ENCODE results near the gene HLA-DOA.

HLA-DOA gene

GRCh38 chr6:33000055-33000454, 9.3 kb downstream of the HLA-DOA start:
- TF ChIP-seq GATA2 (IDR thresholded peaks at IDR 0.05; ENCODE audit: low read depth, low read length), result no peak
- TF ChIP-seq GATA3 (IDR thresholded peaks at IDR 0.05; ENCODE audit: low read depth, low read length), result no peak

GRCh38 chr6:32995448-32995847, 13.9 kb downstream of the HLA-DOA start:
- TF ChIP-seq GATA3 (IDR thresholded peaks at IDR 0.05; ENCODE audit: low read depth, low read length), result no peak
- TF ChIP-seq GATA2 (IDR thresholded peaks at IDR 0.05; ENCODE audit: low read depth, low read length), result no peak

DNA sequence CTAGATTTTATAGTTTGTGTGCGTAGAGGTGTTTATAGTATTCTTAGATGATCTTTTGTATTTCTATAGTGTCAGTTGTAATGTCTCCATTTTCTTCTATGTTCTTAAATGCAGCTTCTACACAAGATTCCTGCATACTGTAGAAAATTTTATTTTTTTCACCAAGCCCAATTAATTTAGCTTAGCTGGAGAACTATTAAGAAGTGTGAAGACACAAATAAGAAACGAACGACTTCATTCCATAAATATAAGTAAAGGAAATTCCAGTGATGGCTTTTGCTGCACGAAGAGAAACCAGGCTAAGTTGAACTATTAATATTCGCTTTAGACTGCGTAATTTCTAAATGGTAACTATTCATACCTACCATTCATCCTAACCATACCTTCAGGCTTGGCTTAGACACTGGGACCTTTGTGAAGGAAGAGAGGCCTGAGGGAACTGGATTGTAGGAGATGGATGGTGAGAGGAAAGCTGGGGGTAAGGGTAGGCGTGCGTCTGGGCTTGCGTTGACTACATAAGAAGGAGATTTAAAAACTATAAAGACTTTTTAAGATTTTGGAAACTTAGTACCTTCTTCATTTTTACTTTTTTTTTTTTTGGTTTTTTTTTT, 15.9 kb downstream of the HLA-DOA start:
- TF ChIP-seq GATA3 (IDR thresholded peaks at IDR 0.05; ENCODE audit: low read depth, low read length), result no peak
- no peak for TF ChIP-seq GATA2 (IDR thresholded peaks at IDR 0.05; ENCODE audit: low read depth, low read length)

DNA sequence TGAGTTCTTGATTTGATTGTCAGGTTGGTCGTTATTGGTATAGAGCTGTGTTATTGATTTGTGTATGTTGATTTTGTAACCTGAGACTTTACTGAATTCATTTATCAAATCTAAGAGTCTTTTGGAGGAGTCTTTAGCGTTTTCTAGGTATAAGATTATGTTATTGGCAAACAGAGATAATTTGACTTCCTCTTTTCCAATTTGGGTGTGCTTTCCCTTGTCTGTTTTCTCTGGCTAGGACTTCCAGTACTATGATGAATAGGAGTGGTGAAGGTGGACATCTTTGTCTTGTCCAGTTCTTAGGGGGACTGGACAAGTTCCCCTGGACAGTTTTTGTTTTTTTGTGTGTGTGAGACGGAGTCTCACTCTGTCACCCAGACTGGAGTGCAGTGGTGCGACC, 17.4 kb downstream of the HLA-DOA start:
- TF ChIP-seq GATA2 (IDR thresholded peaks at IDR 0.05; ENCODE audit: low read depth, low read length) (no peak), GATA3 (IDR thresholded peaks at IDR 0.05; ENCODE audit: low read depth, low read length) (no peak)

DNA sequence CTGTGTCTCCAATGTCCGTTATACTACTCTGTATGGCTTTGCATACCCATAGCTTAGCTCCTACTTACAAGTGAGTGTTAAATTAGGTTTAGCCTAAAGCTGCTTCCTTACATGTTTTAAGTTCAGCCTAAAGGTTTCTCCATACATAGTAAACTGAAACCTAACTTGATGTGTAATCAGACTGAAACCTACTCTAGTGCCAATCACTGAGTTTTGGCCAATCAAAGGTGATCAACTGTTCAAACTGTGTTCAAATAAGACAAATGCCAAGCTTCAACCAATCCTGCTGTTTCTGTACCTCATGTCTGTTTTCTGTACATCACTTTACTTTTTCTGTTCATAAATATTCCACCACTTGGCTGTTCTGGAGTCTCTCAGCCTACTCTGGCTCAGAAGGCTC, 20.0 kb downstream of the HLA-DOA start:
- TF ChIP-seq GATA3 (IDR thresholded peaks at IDR 0.05; ENCODE audit: low read depth, low read length) (no peak), GATA2 (IDR thresholded peaks at IDR 0.05; ENCODE audit: low read depth, low read length) (no peak)

- no peak for TF ChIP-seq GATA3 (IDR thresholded peaks at IDR 0.05; ENCODE audit: low read depth, low read length)
- TF ChIP-seq GATA2 (IDR thresholded peaks at IDR 0.05; ENCODE audit: low read depth, low read length), result no peak
Measured at GRCh38 chr6:32984622-32985389, 24.6 kb downstream of the HLA-DOA start.

GRCh38 chr6:32983964-32984621, 25.3 kb downstream of the HLA-DOA start:
- TF ChIP-seq GATA3 (IDR thresholded peaks at IDR 0.05; ENCODE audit: low read depth, low read length), result no peak
- TF ChIP-seq GATA2 (IDR thresholded peaks at IDR 0.05; ENCODE audit: low read depth, low read length), result no peak

- TF ChIP-seq GATA2 (IDR thresholded peaks at IDR 0.05; ENCODE audit: low read depth, low read length) (no peak), GATA3 (IDR thresholded peaks at IDR 0.05; ENCODE audit: low read depth, low read length) (no peak)
Measured at GRCh38 chr6:32983493-32983848, 25.9 kb downstream of the HLA-DOA start.

DNA sequence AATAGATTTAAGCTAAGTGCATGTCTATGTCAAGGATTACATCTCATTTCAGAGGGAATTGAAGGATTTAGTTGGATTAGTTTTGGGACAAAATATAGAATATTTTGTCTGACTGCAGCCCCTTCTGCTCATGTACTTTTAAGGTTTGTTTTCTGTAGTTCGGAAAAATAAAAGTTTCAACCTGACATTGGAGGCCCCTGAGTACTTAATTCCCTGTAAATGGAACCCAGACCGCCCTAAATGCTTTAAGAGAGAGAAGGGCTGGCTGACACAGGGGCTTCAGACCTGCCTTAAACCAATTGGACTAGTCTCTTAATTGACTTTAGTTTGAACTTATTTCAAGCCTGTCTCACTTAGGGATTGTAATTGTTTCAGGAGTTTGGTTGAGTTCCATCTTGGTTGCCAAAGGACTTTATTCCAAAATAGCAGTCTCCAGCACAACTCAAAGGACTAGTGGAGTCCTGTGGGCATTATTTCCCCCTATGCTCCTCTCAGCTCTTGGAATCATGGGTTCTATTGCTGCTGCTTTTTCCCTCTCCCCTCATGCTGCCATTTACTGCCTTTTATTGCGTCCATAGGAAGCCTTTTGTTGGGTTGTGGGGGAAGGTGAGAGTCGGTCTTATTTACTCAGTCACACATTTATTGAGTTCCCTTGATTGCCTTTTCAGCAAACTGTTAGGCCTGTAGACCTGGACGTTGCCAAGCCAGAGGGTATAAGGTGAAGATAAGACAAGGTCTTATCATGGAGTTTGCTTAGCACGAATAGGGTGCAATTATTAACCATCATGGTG, 26.5 kb downstream of the HLA-DOA start:
- TF ChIP-seq GATA2 (IDR thresholded peaks at IDR 0.05; ENCODE audit: low read depth, low read length) (no peak), GATA3 (IDR thresholded peaks at IDR 0.05; ENCODE audit: low read depth, low read length) (no peak)

DNA sequence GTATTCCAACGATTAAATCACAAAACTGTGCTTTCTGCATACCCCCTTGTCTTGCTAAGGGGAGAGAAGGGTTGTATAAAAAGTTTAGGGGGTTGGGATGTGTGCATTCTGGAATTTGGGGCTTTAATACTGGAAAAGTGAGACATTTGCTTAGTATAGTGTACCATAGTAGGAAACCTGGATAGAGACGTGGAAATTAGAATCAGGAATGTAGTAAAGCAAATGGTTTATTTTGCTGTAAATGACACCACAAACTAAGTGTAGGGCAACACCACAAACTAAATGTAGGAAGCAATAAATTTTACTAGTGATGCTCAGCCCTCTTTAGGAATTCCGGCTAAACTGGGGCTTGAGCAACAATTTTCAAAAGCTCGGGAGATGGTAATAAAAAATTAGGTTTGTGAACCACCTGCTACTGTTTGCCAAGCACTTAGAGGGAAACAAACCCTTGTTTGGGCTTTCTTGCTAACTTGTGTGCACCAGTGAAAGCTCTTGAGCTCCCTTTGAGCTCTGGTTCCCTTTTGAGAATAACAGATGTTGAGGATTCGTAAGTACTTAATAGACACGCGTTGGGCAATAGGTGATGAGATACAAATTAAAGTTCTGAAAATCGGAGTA, 27.2 kb downstream of the HLA-DOA start:
- no peak for TF ChIP-seq GATA2 (IDR thresholded peaks at IDR 0.05; ENCODE audit: low read depth, low read length)
- TF ChIP-seq GATA3 (IDR thresholded peaks at IDR 0.05; ENCODE audit: low read depth, low read length), result no peak

GRCh38 chr6:32980488-32981038, 28.8 kb downstream of the HLA-DOA start:
- TF ChIP-seq GATA3 (IDR thresholded peaks at IDR 0.05; ENCODE audit: low read depth, low read length), result no peak
- TF ChIP-seq GATA2 (IDR thresholded peaks at IDR 0.05; ENCODE audit: low read depth, low read length), result no peak

- TF ChIP-seq GATA2 (IDR thresholded peaks at IDR 0.05; ENCODE audit: low read depth, low read length), result no peak
- TF ChIP-seq GATA3 (IDR thresholded peaks at IDR 0.05; ENCODE audit: low read depth, low read length), result no peak
Measured at GRCh38 chr6:32979720-32980487, 29.5 kb downstream of the HLA-DOA start.

DNA sequence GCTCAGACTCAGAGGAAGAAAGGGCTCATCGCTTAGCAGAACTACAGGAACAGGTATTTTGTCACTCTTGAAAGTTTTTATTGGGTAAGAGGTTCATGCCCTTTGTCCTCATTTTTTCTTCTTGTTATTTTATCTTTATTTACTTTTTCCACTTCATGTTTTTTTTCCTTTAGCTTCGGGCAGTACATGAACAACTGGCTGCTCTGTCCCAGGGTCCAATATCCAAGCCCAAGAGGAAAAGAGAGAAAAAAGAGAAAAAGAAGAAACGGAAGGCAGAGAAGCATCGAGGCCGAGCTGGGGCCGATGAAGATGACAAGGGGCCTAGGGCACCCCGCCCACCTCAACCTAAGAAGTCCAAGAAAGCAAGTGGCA, 31.5 kb downstream of the HLA-DOA start:
- TF ChIP-seq GATA2 (IDR thresholded peaks at IDR 0.05; ENCODE audit: low read depth, low read length) (no peak), GATA3 (IDR thresholded peaks at IDR 0.05; ENCODE audit: low read depth, low read length) (no peak)

Measured in SH-SY5Y (cell line).